HG03571 (cell line): ENCODE results near the gene FIS1.

Experiments
- ATAC-seq: cut with Tn5 transposase; IDR thresholded peaks from one replicate; pipeline ENCODE4 v1.9.1; 2021; ENCODE audit not compliant: unreplicated experiment

FIS1 gene

GRCh38 chr7:101235050-101235449, 9.8 kb downstream of the FIS1 start:
- ATAC-seq = no peak

DNA sequence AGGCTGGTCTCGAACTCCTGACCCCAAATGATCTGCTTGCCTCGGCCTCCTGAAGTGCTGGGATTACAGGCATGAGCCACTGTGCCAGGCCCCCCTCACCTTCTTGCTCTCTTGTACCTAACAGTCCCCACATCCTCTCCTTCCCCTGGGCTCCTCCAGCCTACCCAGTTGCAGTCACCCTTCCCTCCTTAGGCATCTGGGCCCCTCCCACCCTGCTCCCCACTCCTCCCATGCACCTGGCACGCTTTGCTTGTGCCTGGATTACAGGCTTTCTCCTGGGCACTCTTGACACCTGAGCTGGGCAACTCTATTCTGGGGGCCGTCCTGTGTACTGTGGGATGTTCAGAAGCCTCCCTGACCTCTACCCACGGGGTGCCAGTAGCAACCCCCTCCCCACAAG, 10.2 kb downstream of the FIS1 start:
- ATAC-seq = no peak

- no peak for ATAC-seq
Measured at GRCh38 chr7:101233907-101234547, 10.9 kb downstream of the FIS1 start.

GRCh38 chr7:101232141-101232850, 12.6 kb downstream of the FIS1 start:
- no peak for ATAC-seq

- no peak for ATAC-seq
Measured at GRCh38 chr7:101231644-101232043, 13.2 kb downstream of the FIS1 start.

- no peak for ATAC-seq
Measured at GRCh38 chr7:101226721-101227120, 18.2 kb downstream of the FIS1 start.

GRCh38 chr7:101225650-101226049, 19.2 kb downstream of the FIS1 start:
- no peak for ATAC-seq

DNA sequence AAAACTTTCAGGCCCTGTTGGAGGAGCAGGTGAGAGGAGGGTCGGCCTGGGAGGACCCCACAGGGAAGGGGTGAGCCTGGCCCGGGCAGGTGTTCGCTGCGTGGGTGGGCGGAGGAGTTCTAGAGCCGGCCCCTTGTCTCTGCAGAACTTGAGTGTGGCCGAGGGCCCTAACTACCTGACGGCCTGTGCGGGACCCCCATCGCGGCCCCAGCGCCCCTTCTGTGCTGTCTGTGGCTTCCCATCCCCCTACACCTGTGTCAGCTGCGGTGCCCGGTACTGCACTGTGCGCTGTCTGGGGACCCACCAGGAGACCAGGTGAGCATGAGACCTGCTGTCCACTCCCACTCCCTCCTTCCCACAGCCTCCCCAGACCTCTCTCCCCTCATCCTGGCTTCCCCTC, 21.4 kb downstream of the FIS1 start:
- no peak for ATAC-seq

GRCh38 chr7:101222275-101222830, 22.5 kb downstream of the FIS1 start:
- no peak for ATAC-seq

- no peak for ATAC-seq
Measured at GRCh38 chr7:101220295-101220694, 24.6 kb downstream of the FIS1 start.

- no peak for ATAC-seq
Measured at GRCh38 chr7:101218236-101219125, 26.4 kb downstream of the FIS1 start.

DNA sequence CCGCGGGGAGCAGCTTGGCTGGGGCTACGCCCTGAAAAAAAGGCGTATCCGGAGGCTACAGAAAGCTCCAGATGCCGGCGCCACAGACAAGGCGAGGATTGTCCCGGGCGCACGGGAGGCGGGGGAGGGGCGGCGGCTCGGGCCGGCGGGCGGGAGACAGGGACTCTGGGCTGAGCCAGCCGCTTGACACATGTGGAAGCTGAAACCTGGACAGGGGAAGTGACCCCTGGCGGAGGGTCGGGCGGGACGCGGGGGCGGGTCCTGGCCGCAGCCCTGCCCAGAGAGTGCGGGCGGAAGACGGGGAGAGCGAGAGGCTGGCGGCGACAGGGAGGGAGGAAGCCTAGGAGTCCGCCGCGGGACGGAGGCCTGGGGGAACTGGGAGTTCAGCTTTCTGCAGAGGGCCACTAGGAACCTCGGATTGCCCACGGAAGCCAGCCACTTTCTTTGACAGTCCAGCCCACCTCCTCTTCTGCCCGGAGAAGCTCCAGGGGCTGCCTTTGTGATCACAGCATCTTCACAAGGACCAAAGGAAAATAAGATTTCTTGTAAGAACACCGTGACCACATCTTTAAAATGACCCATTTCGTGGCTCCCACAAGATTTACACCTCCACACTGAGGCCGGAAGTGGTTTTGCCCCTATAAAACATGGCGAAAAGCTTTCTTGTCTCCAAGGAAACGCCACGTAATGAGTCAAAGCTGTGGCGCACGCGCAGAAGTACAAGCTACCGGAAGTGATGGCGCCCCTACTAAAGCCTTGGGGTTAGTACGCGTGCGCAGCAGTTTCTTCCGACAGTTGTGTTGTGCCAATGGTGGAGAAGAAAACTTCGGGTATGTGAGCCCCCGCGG, 27.3 kb downstream of the FIS1 start, which contains the start of the genes PLOD3 and ZNHIT1:
TSS of gene PLOD3 (minus strand) at position 194 of the 848 bp plus-strand sequence. CDS start 307 bp downstream, outside the sequence.
TSS of gene ZNHIT1 (plus strand) at position 778 of the 848 bp plus-strand sequence. CDS start at position 809, 31 bp downstream.
- peak; percentile 60 for ATAC-seq

GRCh38 chr7:101216860-101217387, 28.0 kb downstream of the FIS1 start:
- peak; percentile 20 for ATAC-seq

GRCh38 chr7:101216001-101216859, 28.7 kb downstream of the FIS1 start:
- ATAC-seq = no peak

GRCh38 chr7:101212014-101212413, 32.9 kb downstream of the FIS1 start:
- no peak for ATAC-seq

GRCh38 chr7:101211501-101211900, 33.4 kb downstream of the FIS1 start:
- no peak for ATAC-seq

DNA sequence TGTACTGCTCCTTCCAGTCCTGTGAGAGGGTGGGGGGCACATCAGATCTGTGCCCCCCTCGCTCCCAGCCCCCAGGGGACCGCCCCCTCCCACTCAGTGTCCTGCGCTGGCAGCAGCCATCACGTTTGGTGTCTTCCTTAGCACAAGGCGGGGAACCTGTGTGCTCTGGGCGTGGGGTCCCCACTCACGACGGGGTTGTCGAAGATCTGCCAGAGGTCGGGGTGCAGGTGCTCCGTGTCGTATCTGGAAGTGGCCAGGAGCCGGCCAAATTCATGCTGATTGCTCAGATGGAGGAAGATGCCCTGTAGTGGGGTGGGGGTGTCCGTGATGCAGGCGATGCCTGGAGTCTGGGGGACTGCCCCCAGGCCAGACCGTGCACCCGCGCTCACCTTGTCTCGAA, 34.7 kb downstream of the FIS1 start:
- ATAC-seq = no peak

DNA sequence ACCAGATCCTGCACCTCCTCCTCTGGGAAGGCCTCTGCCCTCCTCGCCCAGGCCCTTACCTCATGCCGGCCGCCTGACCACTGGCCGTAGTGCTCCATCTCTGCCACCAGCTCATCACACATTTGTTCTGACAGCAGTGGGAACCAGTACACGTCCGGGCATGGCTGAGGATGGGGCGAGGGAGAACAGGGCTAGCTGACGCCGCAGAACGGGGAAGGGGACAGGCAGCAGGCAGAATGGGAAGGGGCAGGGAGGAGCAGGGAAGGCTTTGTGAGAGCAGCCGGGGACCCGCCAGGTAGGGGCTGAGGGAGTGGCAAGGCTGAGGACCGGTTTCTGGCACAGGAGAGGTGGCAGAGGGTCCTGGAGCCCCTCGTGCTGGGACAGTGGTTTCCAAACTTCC, 36.1 kb downstream of the FIS1 start:
- ATAC-seq = no peak

DNA sequence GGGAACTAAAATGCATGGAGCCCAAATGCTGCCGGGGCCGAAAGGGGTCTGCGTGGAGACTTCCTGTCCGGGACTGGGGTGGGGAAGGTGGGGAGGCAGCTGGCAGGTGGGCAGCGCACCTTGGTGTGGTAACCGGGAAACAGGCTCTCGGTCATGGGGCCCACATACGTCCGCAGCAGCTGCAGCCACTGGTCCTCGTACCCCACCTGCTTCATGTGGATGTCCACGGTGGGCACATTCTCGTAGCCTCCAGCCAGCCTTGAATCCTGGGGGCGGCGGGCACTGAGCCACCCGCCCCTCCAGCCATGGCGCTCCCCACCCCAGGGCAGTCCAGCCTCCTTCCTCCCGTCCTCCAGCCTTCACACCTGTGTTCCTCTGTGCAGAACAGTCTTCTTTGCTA, 37.4 kb downstream of the FIS1 start:
- no peak for ATAC-seq
